ENCODE data around the gene BASP1. TPM values are rescaled to one million over a fixed set of nuclear protein-coding genes. Genes with fewer than 3 reads are reported as not detected.
A peak's percentile ranks its signal among the peaks of the same experiment; 100 is the strongest.

Gene BASP1
- total RNA-seq, 5 donors from 2014 or later (not counting 1 experiment from before 2014, with no cell fraction given), result 0.47 to 4.6 (median 2.2) TPM

- peaks cover 0 to 13% of the 10 kb centered on the region in 2 experiments for H3K27me3 ChIP-seq (replicated peaks in 1 of 2; ENCODE audit: control insufficient read depth in 2 of 2, extremely low read depth in 1 of 2, insufficient read depth in 2 of 2, low read length in 1 of 2)
- H3K4me3 ChIP-seq (ENCODE audit: control insufficient read depth in 1 of 2, extremely low read depth in 1 of 2, low read length in 1 of 2), result no peak overlapping the region
- H3K9me3 Mint-ChIP-seq, result no peaks in the 10 kb centered on the region
- H3K36me3 Mint-ChIP-seq, result no peaks in the 10 kb centered on the region
- H3K27ac ChIP-seq (ENCODE audit: low read length), result no peak overlapping the region
- H3K27me3 Mint-ChIP-seq, result peaks cover 3 to 7% of the 10 kb centered on the region in 2 donors
- H3K4me1 ChIP-seq (ENCODE audit: control insufficient read depth in 1 of 2, extremely low read depth in 1 of 2, insufficient read depth in 2 of 2, low read length in 2 of 2), result no peaks in the 10 kb centered on the region
- no CpG with 5 or more reads among the region's 3 CpGs for WGBS (ENCODE audit: insufficient coverage)
- POLR2A ChIA-PET, result no interaction called here
- H3K9me3 ChIP-seq, result no peaks in the 10 kb centered on the region
- ATAC-seq (replicated peaks in 1 of 4), result no peak
- no peaks in the 10 kb centered on the region for H3K4me1 Mint-ChIP-seq
- H3K4me3 Mint-ChIP-seq, result no peak overlapping the region
- no peak overlapping the region for H3K27ac Mint-ChIP-seq
- CTCF ChIA-PET, result interaction anchor here in 1 of 2 donors (0.7 to 1.3 kb wide), 2 partner anchors 108 to 394 kb away, joined by 3 read pairs; no protein-coding TSS in a partner anchor
- DNase-seq, result no peak
- H3K36me3 ChIP-seq (ENCODE audit: control insufficient read depth in 2 of 2, extremely low read depth in 1 of 2, insufficient read depth in 1 of 2, low read length in 1 of 2), result no peaks in the 10 kb centered on the region
These were observed 32.1 kb upstream of the BASP1 start for GRCh38 chr5:17185349-17185748.

- Mint-ChIP-seq H3K36me3 (no peaks in the 10 kb centered on the region), H3K27ac (no peak overlapping the region), H3K27me3 (peaks cover 3 to 7% of the 10 kb centered on the region in 2 donors), H3K4me1 (no peaks in the 10 kb centered on the region), H3K4me3 (no peak overlapping the region), H3K9me3 (no peaks in the 10 kb centered on the region)
- no peaks in the 10 kb centered on the region for H3K4me1 ChIP-seq (ENCODE audit: control insufficient read depth in 1 of 2, extremely low read depth in 1 of 2, insufficient read depth in 2 of 2, low read length in 2 of 2)
- no peak overlapping the region for H3K4me3 ChIP-seq (ENCODE audit: control insufficient read depth in 1 of 2, extremely low read depth in 1 of 2, low read length in 1 of 2)
- H3K9me3 ChIP-seq, result no peaks in the 10 kb centered on the region
- ChIA-PET POLR2A (no interaction called here), CTCF (no interaction called here)
- H3K27me3 ChIP-seq (replicated peaks in 1 of 2; ENCODE audit: control insufficient read depth in 2 of 2, extremely low read depth in 1 of 2, insufficient read depth in 2 of 2, low read length in 1 of 2), result peaks cover 0 to 13% of the 10 kb centered on the region in 2 experiments
- WGBS (ENCODE audit: insufficient coverage), result 67% methylated on average over 1 of the region's 3 CpGs
- DNase-seq, result no peak
- no peak for ATAC-seq (replicated peaks in 1 of 4)
- no peaks in the 10 kb centered on the region for H3K36me3 ChIP-seq (ENCODE audit: control insufficient read depth in 2 of 2, extremely low read depth in 1 of 2, insufficient read depth in 1 of 2, low read length in 1 of 2)
- H3K27ac ChIP-seq (ENCODE audit: low read length), result no peak overlapping the region
These were observed 31.7 kb upstream of the BASP1 start for GRCh38 chr5:17185773-17186172.

GRCh38 chr5:17186256-17186655, 31.2 kb upstream of the BASP1 start:
- no peak overlapping the region for H3K4me3 Mint-ChIP-seq
- peaks cover 3 to 7% of the 10 kb centered on the region in 2 donors for H3K27me3 Mint-ChIP-seq
- H3K36me3 Mint-ChIP-seq, result no peaks in the 10 kb centered on the region
- Histone ChIP-seq H3K36me3 (ENCODE audit: control insufficient read depth in 2 of 2, extremely low read depth in 1 of 2, insufficient read depth in 1 of 2, low read length in 1 of 2) (no peaks in the 10 kb centered on the region), H3K4me1 (ENCODE audit: control insufficient read depth in 1 of 2, extremely low read depth in 1 of 2, insufficient read depth in 2 of 2, low read length in 2 of 2) (no peaks in the 10 kb centered on the region), H3K27ac (ENCODE audit: low read length) (no peak overlapping the region), H3K4me3 (ENCODE audit: control insufficient read depth in 1 of 2, extremely low read depth in 1 of 2, low read length in 1 of 2) (no peak overlapping the region), H3K9me3 (no peaks in the 10 kb centered on the region), H3K27me3 (replicated peaks in 1 of 2; ENCODE audit: control insufficient read depth in 2 of 2, extremely low read depth in 1 of 2, insufficient read depth in 2 of 2, low read length in 1 of 2) (peaks cover 0 to 13% of the 10 kb centered on the region in 2 experiments)
- H3K4me1 Mint-ChIP-seq, result no peaks in the 10 kb centered on the region
- ATAC-seq (replicated peaks in 1 of 4) (no peak), DNase-seq (no peak)
- no peaks in the 10 kb centered on the region for H3K9me3 Mint-ChIP-seq
- no peak overlapping the region for H3K27ac Mint-ChIP-seq
- ChIA-PET CTCF (no interaction called here), POLR2A (no interaction called here)
- 89% methylated on average over 4 of the region's 4 CpGs for WGBS (ENCODE audit: insufficient coverage)

GRCh38 chr5:17187011-17187785, 30.2 kb upstream of the BASP1 start:
- Histone ChIP-seq H3K27me3 (replicated peaks in 1 of 2; ENCODE audit: control insufficient read depth in 2 of 2, extremely low read depth in 1 of 2, insufficient read depth in 2 of 2, low read length in 1 of 2) (peaks cover 0 to 13% of the 10 kb centered on the region in 2 experiments), H3K36me3 (ENCODE audit: control insufficient read depth in 2 of 2, extremely low read depth in 1 of 2, insufficient read depth in 1 of 2, low read length in 1 of 2) (no peaks in the 10 kb centered on the region), H3K4me3 (ENCODE audit: control insufficient read depth in 1 of 2, extremely low read depth in 1 of 2, low read length in 1 of 2) (no peak overlapping the region), H3K27ac (ENCODE audit: low read length) (no peak overlapping the region), H3K9me3 (no peaks in the 10 kb centered on the region), H3K4me1 (ENCODE audit: control insufficient read depth in 1 of 2, extremely low read depth in 1 of 2, insufficient read depth in 2 of 2, low read length in 2 of 2) (no peaks in the 10 kb centered on the region)
- DNase-seq (no peak), ATAC-seq (replicated peaks in 1 of 4) (no peak)
- Mint-ChIP-seq H3K36me3 (no peaks in the 10 kb centered on the region), H3K27me3 (peaks cover 3 to 7% of the 10 kb centered on the region in 2 donors), H3K4me3 (no peak overlapping the region), H3K27ac (no peak overlapping the region), H3K4me1 (no peaks in the 10 kb centered on the region), H3K9me3 (no peaks in the 10 kb centered on the region)
- POLR2A ChIA-PET, result no interaction called here
- WGBS (ENCODE audit: insufficient coverage), result 80% methylated on average over 3 of the region's 7 CpGs
- CTCF ChIA-PET, result no interaction called here

- Histone ChIP-seq H3K27ac (ENCODE audit: low read length) (no peak overlapping the region), H3K4me1 (ENCODE audit: control insufficient read depth in 1 of 2, extremely low read depth in 1 of 2, insufficient read depth in 2 of 2, low read length in 2 of 2) (no peaks in the 10 kb centered on the region), H3K4me3 (ENCODE audit: control insufficient read depth in 1 of 2, extremely low read depth in 1 of 2, low read length in 1 of 2) (no peak overlapping the region), H3K27me3 (replicated peaks in 1 of 2; ENCODE audit: control insufficient read depth in 2 of 2, extremely low read depth in 1 of 2, insufficient read depth in 2 of 2, low read length in 1 of 2) (peaks cover 0 to 13% of the 10 kb centered on the region in 2 experiments), H3K9me3 (no peaks in the 10 kb centered on the region), H3K36me3 (ENCODE audit: control insufficient read depth in 2 of 2, extremely low read depth in 1 of 2, insufficient read depth in 1 of 2, low read length in 1 of 2) (no peaks in the 10 kb centered on the region)
- H3K36me3 Mint-ChIP-seq, result no peaks in the 10 kb centered on the region
- no peaks in the 10 kb centered on the region for H3K4me1 Mint-ChIP-seq
- no peak overlapping the region for H3K4me3 Mint-ChIP-seq
- peaks cover 3 to 7% of the 10 kb centered on the region in 2 donors for H3K27me3 Mint-ChIP-seq
- ATAC-seq (replicated peaks in 1 of 4) (no peak), DNase-seq (no peak)
- WGBS (ENCODE audit: insufficient coverage), result 90% methylated on average over 3 of the region's 6 CpGs
- H3K9me3 Mint-ChIP-seq, result no peaks in the 10 kb centered on the region
- ChIA-PET POLR2A (no interaction called here), CTCF (no interaction called here)
- H3K27ac Mint-ChIP-seq, result no peak overlapping the region
These were observed 29.7 kb upstream of the BASP1 start for GRCh38 chr5:17187786-17188170.

GRCh38 chr5:17189381-17190036, 27.9 kb upstream of the BASP1 start:
- Mint-ChIP-seq H3K27me3 (peaks cover 3 to 7% of the 10 kb centered on the region in 2 donors), H3K4me1 (no peaks in the 10 kb centered on the region), H3K36me3 (no peaks in the 10 kb centered on the region), H3K4me3 (no peak overlapping the region), H3K27ac (no peak overlapping the region), H3K9me3 (no peaks in the 10 kb centered on the region)
- peaks cover 0 to 13% of the 10 kb centered on the region in 2 experiments for H3K27me3 ChIP-seq (replicated peaks in 1 of 2; ENCODE audit: control insufficient read depth in 2 of 2, extremely low read depth in 1 of 2, insufficient read depth in 2 of 2, low read length in 1 of 2)
- no peak overlapping the region for H3K27ac ChIP-seq (ENCODE audit: low read length)
- H3K4me1 ChIP-seq (ENCODE audit: control insufficient read depth in 1 of 2, extremely low read depth in 1 of 2, insufficient read depth in 2 of 2, low read length in 2 of 2), result no peaks in the 10 kb centered on the region
- H3K36me3 ChIP-seq (ENCODE audit: control insufficient read depth in 2 of 2, extremely low read depth in 1 of 2, insufficient read depth in 1 of 2, low read length in 1 of 2), result no peaks in the 10 kb centered on the region
- WGBS (ENCODE audit: insufficient coverage), result 69% methylated on average over 4 of the region's 13 CpGs
- no peak for ATAC-seq (replicated peaks in 1 of 4)
- H3K9me3 ChIP-seq, result no peaks in the 10 kb centered on the region
- peak in 30 of 35 experiments; percentile 2 to 62 (median 26) for DNase-seq
- POLR2A ChIA-PET, result no interaction called here
- no peak overlapping the region for H3K4me3 ChIP-seq (ENCODE audit: control insufficient read depth in 1 of 2, extremely low read depth in 1 of 2, low read length in 1 of 2)
- CTCF ChIA-PET, result interaction anchor here (0.6 to 2.5 kb wide), 9 partner anchors 14 to 398 kb away, joined by 3 to 10 read pairs (median 3); no protein-coding TSS in a partner anchor

All from T-cell (primary cell).